Lower lobe of right lung (tissue), 2 donors: ENCODE data around the gene RMC1. TPM values are rescaled to one million over a fixed set of nuclear protein-coding genes. Genes with fewer than 3 reads are reported as not detected.

Source experiments
- ATAC-seq, 2 donors: fragments of 200-7000 bp; cut with Tn5 transposase; one replicate each; pipeline ENCODE4 v1.9.1; 2020 to 2022; ENCODE audit warnings: mild to moderate bottlenecking in 2 of 2, moderate library complexity in 2 of 2
- DNase-seq: peaks from one replicate; pipeline ENCODE4 v3.0.0-alpha.2; 2020
- H3K27ac ChIP-seq: fragments of 200-600 bp; one replicate; pipeline ENCODE4 v1.8.0; 2022
- H3K27me3 ChIP-seq: fragments of 200-600 bp; one replicate; pipeline ENCODE4 v1.8.0; 2022; ENCODE audit warnings: low read depth
- H3K36me3 ChIP-seq: fragments of 200-600 bp; one replicate; pipeline ENCODE4 v1.8.0; 2022; ENCODE audit warnings: mild to moderate bottlenecking
- H3K4me1 ChIP-seq: fragments of 200-600 bp; one replicate; pipeline ENCODE4 v1.8.0; 2022
- H3K4me3 ChIP-seq: fragments of 200-600 bp; one replicate; pipeline ENCODE4 v1.8.0; 2022; ENCODE audit warnings: mild to moderate bottlenecking
- H3K9me3 ChIP-seq: fragments of 200-600 bp; one replicate; pipeline ENCODE4 v1.8.0; 2022
- CTCF ChIP-seq: fragments of 200-600 bp; IDR thresholded peaks from one replicate; pipeline ENCODE4 v1.8.0; 2022; ENCODE audit warnings: antibody characterized with exemption, mild to moderate bottlenecking
- intact Hi-C: fragments of 100-400 bp; cut with DNase I; formaldehyde crosslinking; loops from one replicate; pipeline ENCODE4 v1.11.0; 2022
- total RNA-seq: library from RNA; stranded (reverse); fragmentation: NEBNext Ultra II Directional; extraction: Animal tissue kit (Norgen Biotek cat#: 25700); gene quantifications from one replicate; pipeline ENCODE4 v1.2.1, GENCODE V29; 2021
- donor health status: DM: no; HTN: yes; CAD: no; lungs with severe emphysema.

Gene RMC1
- total RNA-seq, 1 donor from 2014 or later: 34.2 TPM

GRCh38 chr18:23547306-23547705 lies 44.0 kb downstream of the RMC1 start:
- Histone ChIP-seq H3K9me3 (no peaks in the 10 kb centered on the region), H3K27me3 (no peaks in the 10 kb centered on the region), H3K4me1 (peaks cover 8% of the 10 kb centered on the region), H3K27ac (no peak overlapping the region), H3K36me3 (peaks cover 98% of the 10 kb centered on the region), H3K4me3 (no peak overlapping the region)
- DNase-seq (no peak), ATAC-seq (no peak)
- no peak for TF ChIP-seq CTCF
- intact Hi-C loops: no loop called here

- TF ChIP-seq CTCF: no peak
- H3K4me3 ChIP-seq: no peak overlapping the region
- peaks cover 8% of the 10 kb centered on the region for H3K4me1 ChIP-seq
- DNase-seq (no peak), ATAC-seq (no peak)
- H3K27me3 ChIP-seq: no peaks in the 10 kb centered on the region
- H3K9me3 ChIP-seq: no peaks in the 10 kb centered on the region
- peaks cover 98% of the 10 kb centered on the region for H3K36me3 ChIP-seq
- intact Hi-C loops: no loop called here
- no peak overlapping the region for H3K27ac ChIP-seq
Measured at GRCh38 chr18:23547846-23548245, 44.5 kb downstream of the RMC1 start.

DNA sequence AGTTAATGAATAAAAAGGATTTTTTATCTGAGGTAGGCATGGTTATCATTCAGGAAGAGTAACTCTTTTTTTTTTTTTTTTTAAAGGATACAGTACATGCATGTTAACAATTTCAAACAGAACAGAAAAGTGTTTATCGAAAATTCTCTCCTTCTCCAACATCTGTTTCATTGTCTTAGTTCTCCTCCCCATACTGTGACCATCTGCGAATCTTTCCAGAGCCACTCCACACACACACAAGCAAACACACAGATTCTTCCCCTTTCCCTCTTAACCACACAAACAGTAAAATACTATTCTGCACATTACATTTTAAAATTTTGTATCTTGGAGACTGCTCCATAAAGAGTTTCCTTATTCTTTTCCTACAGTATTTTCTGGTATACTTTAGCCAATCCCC lies 45.0 kb downstream of the RMC1 start:
- intact Hi-C loops: no loop called here
- Histone ChIP-seq H3K4me1 (peaks cover 8% of the 10 kb centered on the region), H3K9me3 (no peaks in the 10 kb centered on the region), H3K27ac (no peak overlapping the region), H3K27me3 (no peaks in the 10 kb centered on the region), H3K4me3 (no peak overlapping the region), H3K36me3 (peaks cover 98% of the 10 kb centered on the region)
- ATAC-seq (no peak), DNase-seq (no peak)
- TF ChIP-seq CTCF: no peak

GRCh38 chr18:23548719-23549118 lies 45.4 kb downstream of the RMC1 start:
- Histone ChIP-seq H3K27ac (no peak overlapping the region), H3K9me3 (no peaks in the 10 kb centered on the region), H3K4me1 (peaks cover 12% of the 10 kb centered on the region), H3K4me3 (no peak overlapping the region), H3K27me3 (no peaks in the 10 kb centered on the region), H3K36me3 (peaks cover 98% of the 10 kb centered on the region)
- intact Hi-C loops: no loop called here
- DNase-seq: no peak
- no peak for ATAC-seq
- TF ChIP-seq CTCF: no peak

- no peak overlapping the region for H3K27ac ChIP-seq
- H3K4me1 ChIP-seq: peaks cover 14% of the 10 kb centered on the region
- no peak for TF ChIP-seq CTCF
- no peaks in the 10 kb centered on the region for H3K9me3 ChIP-seq
- intact Hi-C loops: no loop called here
- no peaks in the 10 kb centered on the region for H3K27me3 ChIP-seq
- no peak overlapping the region for H3K4me3 ChIP-seq
- ATAC-seq (peak; percentile 76 to 80), DNase-seq (no peak)
- peaks cover 98% of the 10 kb centered on the region for H3K36me3 ChIP-seq
Measured at GRCh38 chr18:23550898-23551297, 47.6 kb downstream of the RMC1 start.

DNA sequence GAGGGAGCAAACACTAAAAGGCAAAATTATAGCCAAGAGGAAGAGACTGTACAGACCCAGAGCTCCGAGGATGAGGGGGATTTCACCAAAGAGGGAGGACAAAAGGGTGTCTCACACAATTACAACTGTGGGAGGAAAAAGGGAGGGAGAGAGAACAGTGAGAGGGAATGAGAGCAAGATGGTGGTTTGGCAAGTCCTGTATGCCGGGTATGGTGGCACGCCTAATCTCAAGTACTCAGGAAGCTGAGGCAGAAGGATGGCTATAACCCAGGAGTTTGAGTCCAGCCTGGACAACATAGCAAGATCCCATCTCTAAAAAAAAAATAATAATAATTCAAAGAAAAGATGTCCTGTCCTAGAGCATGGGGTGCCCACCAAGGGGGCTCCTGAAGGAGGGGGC lies 48.7 kb downstream of the RMC1 start:
- Histone ChIP-seq H3K27ac (no peak overlapping the region), H3K36me3 (peaks cover 98% of the 10 kb centered on the region)

More for the DNA sequence above, 48.7 kb downstream of the RMC1 start:
- Histone ChIP-seq H3K4me1 (peaks cover 14% of the 10 kb centered on the region), H3K27me3 (no peaks in the 10 kb centered on the region), H3K9me3 (no peaks in the 10 kb centered on the region), H3K4me3 (no peak overlapping the region)
- no peak for TF ChIP-seq CTCF
- ATAC-seq (no peak), DNase-seq (no peak)
- intact Hi-C loops: no loop called here
